SU-DHL-6 (cell line): ENCODE data around the gene AMPD3.

Experiments
- H2AFZ ChIP-seq: fragments of 200-600 bp; sonication (generic); 2 replicates; pipeline ENCODE4 v1.6.1; 2014; ENCODE audit warnings: low read depth, mild to moderate bottlenecking, moderate library complexity, mixed read lengths, antibody characterized with exemption, low read length; ENCODE audit not compliant: severe bottlenecking
- H3F3A ChIP-seq: fragments of 200-600 bp; shearing (Covaris generic); 2 replicates; pipeline ENCODE4 v1.6.0; 2016; ENCODE audit warnings: antibody characterized with exemption, mild to moderate bottlenecking; ENCODE audit not compliant: insufficient read depth
- H3K27ac ChIP-seq: fragments of 200-600 bp; sonication (generic); 2 replicates; pipeline ENCODE4 v1.5.1; 2016; ENCODE audit warnings: low read depth, mild to moderate bottlenecking, low read length, moderate library complexity, mixed read lengths
- H3K27me3 ChIP-seq: fragments of 200-600 bp; sonication (generic), shearing (Covaris generic); 2 replicates; pipeline ENCODE4 v1.6.0; 2014; ENCODE audit warnings: mild to moderate bottlenecking, low read length
- H3K36me3 ChIP-seq: fragments of 200-600 bp; sonication (generic); 2 replicates; pipeline ENCODE4 v1.6.1; 2014; ENCODE audit warnings: mild to moderate bottlenecking, low read length, mixed read lengths
- H3K4me2 ChIP-seq: fragments of 300-600, 200-600 bp; shearing (Covaris generic), sonication (generic); 2 replicates; pipeline ENCODE4 v1.6.0; 2014; ENCODE audit warnings: low read length, low read depth, mild to moderate bottlenecking; ENCODE audit not compliant: poor library complexity, severe bottlenecking
- H3K4me3 ChIP-seq: fragments of 200-600 bp; sonication (generic); 2 replicates; pipeline ENCODE4 v1.5.1; 2014; ENCODE audit warnings: antibody characterized with exemption, low read length, mild to moderate bottlenecking, mixed read lengths; ENCODE audit not compliant: insufficient read depth, poor library complexity, severe bottlenecking
- H3K79me2 ChIP-seq: fragments of 200-600 bp; sonication (generic); 2 replicates; pipeline ENCODE4 v1.6.1; 2014; ENCODE audit warnings: mild to moderate bottlenecking, low read length, moderate library complexity; ENCODE audit not compliant: insufficient read depth
- H3K9ac ChIP-seq: fragments of 200-600 bp; sonication (generic); 2 replicates; pipeline ENCODE4 v1.7.0; 2014; ENCODE audit warnings: mild to moderate bottlenecking, low read length
- H3K9me2 ChIP-seq: fragments of 200-600 bp; sonication (generic); replicated peaks from 2 replicates; pipeline ENCODE4 v1.6.1; 2014; ENCODE audit warnings: low read length; ENCODE audit not compliant: insufficient read depth
- H3K9me3 ChIP-seq: fragments of 200-600 bp; sonication (generic); 2 replicates; pipeline ENCODE4 v1.6.1; 2014; ENCODE audit warnings: low read length, mixed read lengths; ENCODE audit not compliant: insufficient read depth
- H4K20me1 ChIP-seq: fragments of 200-600 bp; sonication (generic); 2 replicates; pipeline ENCODE4 v1.6.1; 2014; ENCODE audit warnings: low read depth, mild to moderate bottlenecking, antibody characterized with exemption, low read length, moderate library complexity, mixed read lengths
- EZH2phosphoT487 ChIP-seq: fragments of 200-600 bp; sonication (generic), shearing (Covaris generic); conservative IDR thresholded peaks from 2 replicates; pipeline ENCODE4 v1.6.1; 2018; ENCODE audit warnings: mild to moderate bottlenecking, antibody characterized with exemption, low read length, moderate library complexity, mixed read lengths
- TF ChIP-seq, protein P1 (sequence below): fragments of 200-600 bp; sonication (generic); IDR thresholded peaks from one replicate; pipeline ENCODE4 v1.5.1; 2017; ENCODE audit warnings: antibody characterized with exemption, mild to moderate bottlenecking, low read length, moderate library complexity; ENCODE audit not compliant: insufficient read depth, poor library complexity, severe bottlenecking

The AMPD3 gene

DNA sequence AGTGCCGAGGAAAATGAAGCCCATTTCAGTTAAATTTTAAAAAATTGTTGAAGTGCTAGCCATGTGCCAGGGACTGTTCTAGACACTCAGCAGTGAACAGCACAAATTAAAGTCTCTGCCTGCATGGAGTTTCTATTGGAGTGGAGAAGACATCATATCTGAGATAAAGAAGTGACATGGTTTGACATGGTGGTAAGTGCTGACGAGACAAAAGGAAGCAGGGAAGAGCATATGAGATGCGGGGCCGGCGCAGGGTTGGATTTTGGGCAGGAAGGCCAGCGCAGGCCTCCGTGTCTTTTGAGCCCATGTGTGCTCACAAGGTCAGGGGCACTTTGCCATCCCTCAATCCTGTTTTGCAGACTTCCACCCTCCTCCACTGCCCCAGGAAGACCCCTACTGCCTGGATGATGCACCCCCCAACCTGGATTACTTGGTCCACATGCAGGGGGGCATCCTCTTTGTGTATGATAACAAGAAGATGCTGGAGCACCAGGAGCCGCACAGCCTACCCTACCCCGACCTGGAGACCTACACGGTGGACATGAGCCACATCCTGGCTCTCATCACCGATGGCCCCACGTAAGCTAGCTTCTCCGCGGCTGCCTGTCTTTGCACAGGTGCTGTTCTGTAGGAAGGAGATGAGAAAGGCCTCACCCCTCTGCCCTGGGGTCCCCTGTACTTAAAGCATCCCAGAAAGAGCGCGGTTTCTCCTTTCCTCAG is 29.6 kb downstream of the AMPD3 start:
- Histone ChIP-seq H3K9me3 (no peaks in the 10 kb centered on the region), H3K9me2 (no peaks in the 10 kb centered on the region), H3F3A (no peaks in the 10 kb centered on the region), H3K4me2 (no peak overlapping the region), H3K36me3 (no peaks in the 10 kb centered on the region), H3K27ac (no peak overlapping the region), H3K79me2 (no peaks in the 10 kb centered on the region), H3K27me3 (no peaks in the 10 kb centered on the region), H2AFZ (no peak overlapping the region), H3K4me3 (no peak overlapping the region), H3K9ac (no peak overlapping the region), H4K20me1 (no peaks in the 10 kb centered on the region)
- TF ChIP-seq, protein P1, sequence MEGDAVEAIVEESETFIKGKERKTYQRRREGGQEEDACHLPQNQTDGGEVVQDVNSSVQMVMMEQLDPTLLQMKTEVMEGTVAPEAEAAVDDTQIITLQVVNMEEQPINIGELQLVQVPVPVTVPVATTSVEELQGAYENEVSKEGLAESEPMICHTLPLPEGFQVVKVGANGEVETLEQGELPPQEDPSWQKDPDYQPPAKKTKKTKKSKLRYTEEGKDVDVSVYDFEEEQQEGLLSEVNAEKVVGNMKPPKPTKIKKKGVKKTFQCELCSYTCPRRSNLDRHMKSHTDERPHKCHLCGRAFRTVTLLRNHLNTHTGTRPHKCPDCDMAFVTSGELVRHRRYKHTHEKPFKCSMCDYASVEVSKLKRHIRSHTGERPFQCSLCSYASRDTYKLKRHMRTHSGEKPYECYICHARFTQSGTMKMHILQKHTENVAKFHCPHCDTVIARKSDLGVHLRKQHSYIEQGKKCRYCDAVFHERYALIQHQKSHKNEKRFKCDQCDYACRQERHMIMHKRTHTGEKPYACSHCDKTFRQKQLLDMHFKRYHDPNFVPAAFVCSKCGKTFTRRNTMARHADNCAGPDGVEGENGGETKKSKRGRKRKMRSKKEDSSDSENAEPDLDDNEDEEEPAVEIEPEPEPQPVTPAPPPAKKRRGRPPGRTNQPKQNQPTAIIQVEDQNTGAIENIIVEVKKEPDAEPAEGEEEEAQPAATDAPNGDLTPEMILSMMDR, result no peak
- TF ChIP-seq EZH2phosphoT487, result no peak

DNA sequence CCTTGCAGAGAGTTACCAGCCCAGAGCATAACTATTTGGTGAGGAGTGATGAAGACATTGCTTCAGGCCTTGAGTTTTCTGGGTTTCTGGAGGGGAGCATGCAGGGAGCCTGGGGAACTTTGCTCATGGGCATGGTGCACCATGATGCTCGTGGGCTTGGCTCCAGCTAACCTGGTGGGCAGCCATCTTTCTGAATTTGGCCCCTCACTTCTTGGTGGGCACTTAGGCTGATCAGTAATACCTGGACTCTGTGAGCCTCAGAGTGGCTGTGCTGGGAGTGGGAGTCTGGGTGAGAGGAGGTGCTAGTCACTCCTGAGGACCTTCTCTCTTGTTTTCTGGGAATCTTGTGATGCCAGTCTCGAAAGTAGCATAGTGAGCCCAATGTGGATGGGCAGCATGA is 30.6 kb downstream of the AMPD3 start:
- Histone ChIP-seq H3K4me2 (no peak overlapping the region), H3K9me2 (no peaks in the 10 kb centered on the region), H3K36me3 (no peaks in the 10 kb centered on the region), H2AFZ (no peak overlapping the region), H3K27ac (no peak overlapping the region), H3F3A (no peaks in the 10 kb centered on the region), H3K9ac (no peak overlapping the region), H3K9me3 (no peaks in the 10 kb centered on the region), H4K20me1 (no peaks in the 10 kb centered on the region), H3K4me3 (no peak overlapping the region), H3K79me2 (no peaks in the 10 kb centered on the region), H3K27me3 (no peaks in the 10 kb centered on the region)
- no peak for TF ChIP-seq EZH2phosphoT487
- TF ChIP-seq, protein P1, result no peak

DNA sequence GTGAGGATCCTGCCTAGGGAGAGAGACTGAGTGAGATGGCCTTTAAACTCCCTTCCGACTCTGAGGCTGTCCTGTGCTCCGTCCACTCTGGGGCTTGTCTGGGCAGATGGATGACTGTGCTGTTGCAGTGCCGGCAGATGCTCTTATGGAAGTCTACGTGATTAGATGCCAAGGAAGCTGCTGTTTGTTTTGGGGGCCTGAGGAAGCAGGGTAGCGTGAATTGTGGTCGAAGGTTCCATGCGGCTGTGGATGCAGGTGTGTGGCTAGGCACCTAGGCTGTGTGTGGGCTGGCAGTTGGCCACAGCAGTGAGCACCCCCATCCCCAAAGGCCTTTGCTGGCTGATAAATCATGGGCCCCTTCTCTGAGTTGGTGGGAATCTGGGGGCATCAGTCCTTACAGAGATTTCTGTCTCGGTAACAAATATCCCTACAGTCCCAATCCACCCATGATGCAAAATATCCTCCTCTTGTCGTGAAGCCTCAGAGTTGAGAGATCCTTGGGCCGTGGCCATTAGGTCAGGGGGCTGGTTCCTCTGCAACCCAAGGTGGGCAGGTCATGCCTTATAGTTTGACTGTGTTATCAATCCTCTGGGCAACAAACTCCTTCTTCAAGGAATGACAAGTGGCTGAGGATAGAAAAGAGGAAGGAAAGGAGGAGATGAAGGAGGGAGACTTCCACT is 31.2 kb downstream of the AMPD3 start:
- H2AFZ ChIP-seq, result no peak overlapping the region
- H3K36me3 ChIP-seq, result no peaks in the 10 kb centered on the region
- no peaks in the 10 kb centered on the region for H3F3A ChIP-seq
- H3K79me2 ChIP-seq, result no peaks in the 10 kb centered on the region
- H3K9me2 ChIP-seq, result no peaks in the 10 kb centered on the region
- no peaks in the 10 kb centered on the region for H3K27me3 ChIP-seq
- H4K20me1 ChIP-seq, result no peaks in the 10 kb centered on the region
- no peak overlapping the region for H3K9ac ChIP-seq
- no peak overlapping the region for H3K4me2 ChIP-seq
- H3K4me3 ChIP-seq, result no peak overlapping the region
- no peaks in the 10 kb centered on the region for H3K9me3 ChIP-seq
- no peak overlapping the region for H3K27ac ChIP-seq
- TF ChIP-seq, protein P1, result no peak
- TF ChIP-seq EZH2phosphoT487, result no peak
